SIG-M5 treated with dmso at 0.1 percent for 504 hours (cell line): ENCODE data around the gene SLAMF9.

Source experiments
- DNase-seq: peaks from one replicate; lab custom pipeline; 2025; ENCODE audit not compliant: unreplicated experiment; lab: John Stamatoyannopoulos, UW

SLAMF9 gene

DNA sequence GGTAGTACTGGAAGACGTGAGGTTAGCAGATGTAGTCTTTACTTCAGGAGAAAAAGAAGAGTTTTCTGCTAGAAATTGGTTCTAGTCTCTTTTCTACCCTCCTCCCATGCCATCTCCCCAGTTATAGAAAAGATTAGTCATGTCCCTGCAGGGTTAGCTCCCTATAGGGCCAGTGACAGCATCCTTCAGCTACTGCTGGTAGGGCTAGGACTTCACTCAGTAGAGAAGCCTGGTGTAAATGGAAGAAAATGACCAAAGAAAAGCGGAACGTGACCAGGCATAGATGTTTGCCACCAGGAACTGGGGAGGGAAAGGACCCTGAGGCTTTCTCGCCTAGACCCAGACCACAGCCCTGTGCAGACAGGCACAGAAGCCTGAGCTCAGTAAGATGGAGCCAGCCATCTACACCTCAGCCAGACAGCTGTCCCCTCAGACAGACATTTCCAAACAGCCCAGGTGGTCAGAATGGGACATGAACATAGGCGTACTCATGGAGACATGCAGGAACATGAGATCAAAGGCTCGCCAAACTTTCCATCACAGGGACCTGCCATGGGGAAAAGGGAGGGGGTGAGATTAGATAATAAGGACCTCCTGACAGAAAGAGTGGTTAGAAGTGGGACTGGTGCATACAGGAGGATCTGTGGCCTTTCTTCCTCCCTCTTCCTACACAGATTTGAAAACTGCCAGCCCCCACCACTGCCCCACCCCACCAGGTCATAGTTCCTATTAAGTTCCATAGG lies 23.5 kb upstream of the SLAMF9 start:
- no peak for DNase-seq

GRCh38 chr1:159974350-159974965 lies 20.4 kb upstream of the SLAMF9 start:
- DNase-seq = no peak

- no peak for DNase-seq
Measured at GRCh38 chr1:159973350-159973940, 19.4 kb upstream of the SLAMF9 start.

DNA sequence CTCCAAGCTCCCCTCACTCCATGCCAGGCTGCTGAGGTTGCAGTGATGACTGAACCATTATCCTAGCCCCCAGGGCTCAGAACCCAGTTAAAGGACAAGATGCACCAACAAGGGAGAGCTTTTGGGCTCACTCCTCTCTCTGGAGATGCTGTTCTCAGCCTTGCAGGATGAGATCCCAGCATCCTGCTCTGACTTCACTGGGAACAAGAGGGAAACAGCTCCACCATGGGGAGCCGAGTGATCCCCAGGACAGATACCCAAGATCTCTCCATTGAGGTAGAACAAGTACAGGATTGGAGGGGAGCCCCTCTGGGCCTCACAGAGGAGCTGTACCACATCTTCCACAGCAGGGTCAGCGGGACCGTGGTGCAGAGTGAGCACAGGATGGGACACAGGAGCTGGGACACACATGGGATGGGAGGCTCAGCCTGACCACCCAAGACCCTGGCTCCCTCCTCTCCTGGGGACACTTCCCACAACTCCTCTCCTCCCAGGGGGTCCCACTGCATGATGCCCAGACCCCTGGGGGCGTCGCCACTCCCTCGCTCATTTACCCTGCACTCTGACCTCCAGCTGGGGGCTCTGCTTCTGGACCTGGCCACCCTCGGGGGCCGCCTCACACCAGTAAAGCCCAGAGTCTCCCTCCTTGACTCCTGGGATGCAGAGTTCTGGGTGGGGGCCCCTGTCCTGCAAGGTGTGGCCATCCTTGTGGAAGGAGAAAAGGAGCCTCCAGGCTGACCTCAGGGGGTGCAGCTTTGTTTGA lies 18.6 kb upstream of the SLAMF9 start:
- no peak for DNase-seq

GRCh38 chr1:159970932-159971342 lies 16.9 kb upstream of the SLAMF9 start:
- DNase-seq = no peak

GRCh38 chr1:159968901-159969300 lies 14.9 kb upstream of the SLAMF9 start:
- no peak for DNase-seq

- no peak for DNase-seq
Measured at GRCh38 chr1:159965263-159965662, 11.2 kb upstream of the SLAMF9 start.

GRCh38 chr1:159964144-159964543 lies 10.1 kb upstream of the SLAMF9 start:
- DNase-seq = no peak

DNA sequence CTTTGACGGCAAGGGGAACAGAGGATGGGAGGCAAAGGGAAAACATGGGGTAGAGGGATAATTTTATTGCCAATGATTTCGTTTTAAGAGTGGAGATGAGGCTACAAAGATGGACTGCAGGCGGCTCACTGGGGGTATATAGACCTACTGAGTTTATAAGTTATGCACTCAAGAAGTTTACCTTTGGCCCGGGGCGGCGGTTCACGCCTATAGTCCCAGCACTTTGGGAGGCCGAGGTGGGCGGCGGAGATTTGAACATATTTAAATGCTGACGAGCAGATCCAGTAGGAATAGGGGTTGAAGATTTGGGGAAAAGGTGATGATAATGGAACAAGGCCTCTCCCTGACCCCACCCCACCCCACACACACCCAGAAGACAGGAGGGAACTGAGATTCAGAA lies 8.1 kb upstream of the SLAMF9 start:
- no peak for DNase-seq

DNA sequence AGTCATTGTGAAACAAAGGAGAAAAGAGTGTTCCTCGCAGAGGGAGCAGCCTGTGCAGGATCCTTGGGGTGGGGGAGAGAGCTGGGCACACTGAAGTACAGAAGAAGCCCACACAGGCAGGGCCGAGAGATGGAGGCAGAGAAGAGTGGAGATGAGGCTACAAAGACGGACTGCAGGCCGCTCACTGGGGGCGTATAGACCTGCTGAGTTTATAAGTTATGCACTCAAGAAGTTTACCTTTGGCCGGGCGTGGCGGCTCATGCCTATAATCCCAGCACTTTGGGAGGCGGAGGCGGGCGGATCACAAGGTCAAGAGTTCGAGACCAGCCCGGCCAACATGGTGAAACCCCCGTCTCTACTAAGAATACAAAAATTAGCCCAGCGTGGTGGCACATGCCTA lies 7.6 kb upstream of the SLAMF9 start:
- DNase-seq = no peak

- no peak for DNase-seq
Measured at GRCh38 chr1:159960721-159961381, 6.8 kb upstream of the SLAMF9 start.

DNA sequence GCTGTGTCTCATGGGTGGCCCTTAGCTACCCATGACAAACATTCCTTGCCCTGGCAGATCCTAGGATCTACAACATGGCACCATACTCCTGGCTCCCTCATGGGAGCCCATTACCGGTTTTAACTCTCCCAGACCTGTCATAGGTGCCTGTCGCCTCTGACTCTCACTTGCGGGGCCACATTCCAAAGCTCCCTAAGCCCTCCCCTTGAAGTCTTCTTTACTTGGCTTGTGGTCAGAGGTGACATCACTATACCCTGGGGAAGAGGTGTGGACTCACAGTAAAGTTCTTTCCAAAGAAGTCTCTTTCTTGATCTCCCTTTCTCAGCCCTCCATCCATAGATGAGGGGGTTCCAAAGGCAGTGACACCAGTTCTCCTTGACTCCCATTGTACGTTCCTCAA lies 5.4 kb upstream of the SLAMF9 start:
- peak; percentile 21 for DNase-seq

GRCh38 chr1:159958719-159959380 lies 4.8 kb upstream of the SLAMF9 start:
- no peak for DNase-seq

DNA sequence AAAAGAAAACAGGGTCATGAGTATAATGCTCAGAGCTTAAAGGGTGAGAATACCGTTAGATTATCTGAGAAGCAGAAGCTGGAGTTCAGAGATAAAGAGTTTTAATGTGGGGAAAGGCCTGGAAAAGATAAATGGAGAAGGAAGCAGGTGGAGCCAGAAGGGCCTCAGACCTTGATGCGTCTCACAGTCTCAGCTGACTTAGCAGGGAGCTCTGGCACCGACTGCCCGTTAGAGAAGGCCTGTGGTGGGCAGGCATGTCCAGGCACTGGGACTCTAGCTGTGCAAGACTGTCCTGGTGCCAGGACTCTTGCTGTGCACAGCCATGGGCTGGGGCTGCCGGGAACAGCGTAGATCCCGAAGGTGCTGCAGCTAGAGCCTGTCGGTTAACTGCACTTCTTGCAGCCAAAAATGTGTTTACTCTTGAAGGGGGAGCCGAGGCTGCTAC lies 3.8 kb upstream of the SLAMF9 start:
- no peak for DNase-seq

GRCh38 chr1:159955456-159955855 lies 1.4 kb upstream of the SLAMF9 start:
- DNase-seq = no peak

DNA sequence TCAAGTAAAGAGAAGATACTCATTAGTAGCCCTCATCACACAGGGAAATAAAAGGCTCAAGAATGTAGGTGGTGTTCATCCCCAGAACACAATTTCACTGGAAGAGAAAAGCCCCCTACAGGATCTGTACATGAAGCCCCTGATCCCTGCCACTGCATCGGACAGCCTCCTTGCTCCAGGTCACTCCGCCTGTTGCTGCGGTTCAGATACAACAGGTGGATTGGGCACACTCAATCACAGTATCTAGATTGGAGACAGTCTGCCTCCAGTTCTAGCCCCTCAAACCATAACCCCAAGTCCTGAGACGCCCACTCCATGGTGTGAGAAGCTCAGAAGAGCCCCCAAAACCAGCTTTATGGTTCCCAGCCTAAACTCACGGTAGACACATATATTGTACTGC lies 1.1 kb downstream of the SLAMF9 start:
- no peak for DNase-seq

DNA sequence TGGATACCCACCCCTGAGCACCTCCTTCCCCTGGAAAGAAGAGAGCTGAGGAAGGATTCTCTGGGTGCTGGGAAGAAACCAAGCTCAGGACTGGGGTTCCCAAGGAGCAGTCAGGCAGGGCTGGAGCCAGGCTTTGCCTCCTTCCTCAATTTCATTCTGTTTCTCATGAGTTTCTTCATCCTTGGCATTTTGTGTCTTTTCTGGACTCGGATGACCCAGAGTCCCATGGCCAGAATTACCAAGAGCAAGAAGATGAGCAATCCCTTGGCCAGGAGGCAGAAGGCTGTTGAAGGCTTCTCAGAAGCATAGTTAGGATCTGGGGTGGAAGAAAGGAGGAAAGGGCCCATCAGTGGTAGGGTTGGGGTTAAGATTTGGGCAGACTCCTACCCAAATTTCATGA lies 2.5 kb downstream of the SLAMF9 start:
- DNase-seq = no peak

DNA sequence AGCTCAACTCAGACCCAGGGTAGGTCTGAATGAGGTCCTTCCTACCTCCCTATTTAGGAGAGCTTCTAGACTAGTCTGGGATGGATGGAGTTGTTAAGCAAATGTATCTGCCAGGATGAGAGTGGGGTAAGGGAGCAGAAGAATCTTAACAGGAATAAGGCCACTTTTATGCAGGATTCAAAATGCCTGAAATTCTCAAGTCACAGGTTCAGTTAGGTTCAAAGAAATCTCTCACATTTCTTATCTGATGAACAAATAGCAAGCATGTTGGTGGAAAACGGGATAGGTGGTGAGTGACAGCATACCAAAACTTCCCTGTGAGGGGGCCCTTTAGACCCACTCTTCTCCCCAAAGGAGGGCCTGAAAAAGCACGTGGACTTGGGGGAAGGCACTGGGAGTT lies 3.0 kb downstream of the SLAMF9 start:
- no peak for DNase-seq

DNA sequence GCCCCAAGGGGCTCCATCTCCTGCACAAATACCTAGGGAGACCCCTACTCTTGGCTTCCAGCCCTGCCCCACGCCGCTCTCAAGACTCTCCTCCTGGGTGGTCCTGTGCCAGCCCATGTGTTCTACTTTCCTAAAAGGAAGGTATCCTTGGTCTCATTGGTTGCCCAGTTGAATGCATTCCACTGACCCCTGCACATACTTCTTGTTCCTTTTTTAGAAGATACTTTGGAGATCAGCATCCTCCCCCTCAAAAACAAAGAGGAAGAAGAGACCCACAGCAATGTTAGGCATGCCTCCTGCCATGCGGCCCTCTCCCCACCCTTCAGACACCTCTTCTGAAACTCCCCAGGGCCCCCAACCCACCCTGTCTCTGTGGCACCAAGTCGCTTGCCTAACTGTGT lies 4.1 kb downstream of the SLAMF9 start:
- peak; percentile 58 for DNase-seq

DNA sequence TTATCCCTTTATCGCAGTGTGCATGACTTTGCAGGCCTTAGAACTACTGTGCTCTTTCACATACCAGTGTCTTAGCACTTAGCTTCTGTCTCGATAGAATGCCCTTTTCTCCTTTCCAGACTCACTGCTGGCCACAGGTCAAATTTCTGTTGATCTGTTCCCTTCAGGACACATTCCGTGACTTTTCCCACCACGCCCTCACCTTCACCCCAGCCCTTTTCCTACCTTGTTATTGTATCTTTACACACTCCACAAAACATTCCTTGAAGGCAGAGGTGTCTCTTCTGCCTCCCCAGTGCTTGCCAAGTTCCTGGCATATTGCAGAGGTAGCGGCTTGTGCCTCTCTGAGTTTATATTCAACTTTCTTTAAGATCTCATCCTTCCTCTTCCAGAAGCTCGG lies 4.9 kb downstream of the SLAMF9 start:
- no peak for DNase-seq

DNA sequence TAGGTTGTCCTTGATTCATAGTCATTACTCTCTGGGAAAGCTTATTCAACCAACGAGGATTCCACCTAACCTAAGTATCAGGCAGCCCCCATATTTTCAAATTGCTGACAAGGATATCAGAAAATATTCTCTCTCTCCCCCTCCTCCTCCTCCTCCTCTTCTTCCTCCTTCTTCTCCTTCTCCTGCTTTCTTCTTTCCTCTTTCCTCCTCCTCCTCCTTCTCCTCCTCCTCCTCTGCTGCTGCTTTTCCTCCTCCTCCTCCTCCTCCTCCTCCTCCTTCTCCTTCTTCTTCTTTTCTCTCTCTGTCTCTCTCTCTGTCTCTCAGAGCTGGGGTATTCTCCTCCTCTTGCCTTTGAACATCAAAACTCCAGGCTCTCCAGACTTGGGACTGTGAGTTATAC lies 6.1 kb downstream of the SLAMF9 start:
- no peak for DNase-seq
